Gastroesophageal sphincter (tissue), 3 donors: Measurements from ENCODE around the gene FAM209A.

Source experiments
- CTCF ChIP-seq, 4 experiments: fragments of 200-600 bp in 2 of 4; fragments of 450-650 bp in 2 of 4; sonication (generic) in 1 of 4; IDR thresholded peaks; one replicate each; pipeline ENCODE4 v1.5.1; 2017 to 2019; ENCODE audit warnings: antibody characterized with exemption in 4 of 4, mild to moderate bottlenecking in 2 of 4, moderate library complexity in 2 of 4
- EP300 ChIP-seq: sonication (generic); formaldehyde crosslinking; IDR thresholded peaks from one replicate; pipeline ENCODE4 v1.6.1; 2017; ENCODE audit warnings: antibody characterized with exemption, mild to moderate bottlenecking
- POLR2A ChIP-seq, 2 donors: fragments of 450-650 bp; IDR thresholded peaks; one replicate each; pipeline ENCODE4 v1.6.1; 2017; ENCODE audit warnings: antibody characterized with exemption in 2 of 2, mild to moderate bottlenecking in 2 of 2, moderate library complexity in 1 of 2

GRCh38 chr20:56537997-56538396 lies 13.5 kb downstream of the FAM209A start:
- TF ChIP-seq POLR2A (IDR thresholded peaks at IDR 0.05) (no peak), CTCF (IDR thresholded peaks at IDR 0.05) (no peak), EP300 (no peak)
